ENCODE measurements around the gene VGF. TPM values are rescaled to one million over a fixed set of nuclear protein-coding genes. Genes with fewer than 3 reads are reported as not detected.
"Not testable (repeated sequence)": the region's sequence is repeated elsewhere in the genome, so short reads cannot be mapped to it uniquely, and the experiment has no call there.

Gene VGF
- total RNA-seq, 1 donor from 2014 or later, result 0.16 TPM

DNA sequence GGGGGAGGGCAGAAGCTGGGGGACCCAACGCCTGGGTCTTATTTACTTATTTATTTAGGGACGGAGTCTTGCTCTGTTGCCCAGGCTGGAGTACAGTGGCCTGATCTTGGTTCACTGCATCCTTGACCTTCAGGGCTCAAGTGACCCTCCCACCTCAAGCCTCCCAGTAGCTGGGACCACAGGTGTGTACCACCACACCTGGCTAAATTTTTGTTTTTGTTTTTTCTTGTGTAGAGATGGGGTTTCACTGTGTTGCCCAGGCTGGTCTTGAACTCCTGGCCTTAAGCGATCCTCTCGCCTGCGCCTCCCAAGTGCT, 37.2 kb upstream of the VGF start:
- H3K9me3 Mint-ChIP-seq (ENCODE audit: unreplicated experiment), result no peaks in the 10 kb centered on the region
- H3K27me3 Mint-ChIP-seq (ENCODE audit: unreplicated experiment), result peaks cover 13% of the 10 kb centered on the region
- TF ChIP-seq, protein P1, sequence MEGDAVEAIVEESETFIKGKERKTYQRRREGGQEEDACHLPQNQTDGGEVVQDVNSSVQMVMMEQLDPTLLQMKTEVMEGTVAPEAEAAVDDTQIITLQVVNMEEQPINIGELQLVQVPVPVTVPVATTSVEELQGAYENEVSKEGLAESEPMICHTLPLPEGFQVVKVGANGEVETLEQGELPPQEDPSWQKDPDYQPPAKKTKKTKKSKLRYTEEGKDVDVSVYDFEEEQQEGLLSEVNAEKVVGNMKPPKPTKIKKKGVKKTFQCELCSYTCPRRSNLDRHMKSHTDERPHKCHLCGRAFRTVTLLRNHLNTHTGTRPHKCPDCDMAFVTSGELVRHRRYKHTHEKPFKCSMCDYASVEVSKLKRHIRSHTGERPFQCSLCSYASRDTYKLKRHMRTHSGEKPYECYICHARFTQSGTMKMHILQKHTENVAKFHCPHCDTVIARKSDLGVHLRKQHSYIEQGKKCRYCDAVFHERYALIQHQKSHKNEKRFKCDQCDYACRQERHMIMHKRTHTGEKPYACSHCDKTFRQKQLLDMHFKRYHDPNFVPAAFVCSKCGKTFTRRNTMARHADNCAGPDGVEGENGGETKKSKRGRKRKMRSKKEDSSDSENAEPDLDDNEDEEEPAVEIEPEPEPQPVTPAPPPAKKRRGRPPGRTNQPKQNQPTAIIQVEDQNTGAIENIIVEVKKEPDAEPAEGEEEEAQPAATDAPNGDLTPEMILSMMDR (IDR thresholded peaks at IDR 0.05), result no peak
- H3K4me3 Mint-ChIP-seq (ENCODE audit: unreplicated experiment), result no peak overlapping the region
- H3K27ac Mint-ChIP-seq (ENCODE audit: unreplicated experiment), result no peak overlapping the region
- peaks cover 3% of the 10 kb centered on the region for H3K4me1 Mint-ChIP-seq (ENCODE audit: unreplicated experiment)
- peaks cover 11% of the 10 kb centered on the region for H3K36me3 Mint-ChIP-seq (ENCODE audit: unreplicated experiment)
- DNase-seq (ENCODE audit: extremely low spot score, unreplicated experiment), result no peak

DNA sequence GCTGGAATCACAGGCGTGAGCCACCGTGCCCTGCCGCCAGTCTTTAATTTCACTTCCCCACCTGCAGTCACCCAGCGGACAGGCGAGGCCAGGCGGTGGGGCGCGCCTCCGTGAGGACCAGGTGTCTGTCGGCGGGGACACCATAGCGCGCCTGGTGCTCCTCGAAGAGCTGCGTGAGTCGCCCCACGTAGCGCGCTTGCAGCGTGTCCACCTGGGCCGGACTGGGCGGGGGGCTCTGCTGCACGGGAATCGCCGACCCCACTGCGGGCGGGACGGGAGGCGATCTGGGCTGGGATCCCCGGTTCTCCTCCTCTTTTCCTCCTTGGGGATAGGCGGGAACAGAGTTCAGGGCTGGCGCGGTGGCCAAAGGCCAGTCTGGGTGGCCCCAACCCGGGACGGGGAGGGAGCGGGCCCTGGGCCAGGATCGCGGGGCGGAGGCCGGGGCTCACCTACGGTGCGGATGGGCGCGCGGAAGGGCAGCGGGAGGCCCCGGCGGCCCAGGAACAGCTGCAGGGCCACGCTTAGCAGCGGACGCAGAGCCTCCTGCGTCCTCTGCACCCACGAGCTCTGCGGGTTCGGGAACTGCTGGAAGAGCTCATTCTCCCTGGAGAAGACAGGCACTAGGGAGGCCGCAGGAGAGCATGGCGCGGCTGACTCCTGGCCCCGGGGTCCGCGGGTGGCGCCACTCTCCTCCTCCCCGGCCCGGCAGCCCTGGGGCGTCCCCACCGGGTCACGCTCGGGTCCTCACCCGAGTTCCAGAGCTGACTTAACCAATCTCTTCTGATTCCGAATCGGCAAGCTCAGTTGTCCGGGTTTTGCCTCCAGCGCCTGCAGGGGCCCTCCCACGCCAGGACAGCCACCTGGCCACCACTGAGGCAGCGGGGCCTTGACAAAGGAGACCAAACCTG, 36.6 kb upstream of the VGF start:
- TF ChIP-seq, protein P1 (IDR thresholded peaks at IDR 0.05), result no peak
- DNase-seq (ENCODE audit: extremely low spot score, unreplicated experiment), result no peak
- H3K27ac Mint-ChIP-seq (ENCODE audit: unreplicated experiment), result no peak overlapping the region
- peaks cover 10% of the 10 kb centered on the region for H3K36me3 Mint-ChIP-seq (ENCODE audit: unreplicated experiment)
- peaks cover 13% of the 10 kb centered on the region for H3K27me3 Mint-ChIP-seq (ENCODE audit: unreplicated experiment)
- H3K9me3 Mint-ChIP-seq (ENCODE audit: unreplicated experiment), result no peaks in the 10 kb centered on the region
- H3K4me3 Mint-ChIP-seq (ENCODE audit: unreplicated experiment), result no peak overlapping the region
- peaks cover 3% of the 10 kb centered on the region for H3K4me1 Mint-ChIP-seq (ENCODE audit: unreplicated experiment)

DNA sequence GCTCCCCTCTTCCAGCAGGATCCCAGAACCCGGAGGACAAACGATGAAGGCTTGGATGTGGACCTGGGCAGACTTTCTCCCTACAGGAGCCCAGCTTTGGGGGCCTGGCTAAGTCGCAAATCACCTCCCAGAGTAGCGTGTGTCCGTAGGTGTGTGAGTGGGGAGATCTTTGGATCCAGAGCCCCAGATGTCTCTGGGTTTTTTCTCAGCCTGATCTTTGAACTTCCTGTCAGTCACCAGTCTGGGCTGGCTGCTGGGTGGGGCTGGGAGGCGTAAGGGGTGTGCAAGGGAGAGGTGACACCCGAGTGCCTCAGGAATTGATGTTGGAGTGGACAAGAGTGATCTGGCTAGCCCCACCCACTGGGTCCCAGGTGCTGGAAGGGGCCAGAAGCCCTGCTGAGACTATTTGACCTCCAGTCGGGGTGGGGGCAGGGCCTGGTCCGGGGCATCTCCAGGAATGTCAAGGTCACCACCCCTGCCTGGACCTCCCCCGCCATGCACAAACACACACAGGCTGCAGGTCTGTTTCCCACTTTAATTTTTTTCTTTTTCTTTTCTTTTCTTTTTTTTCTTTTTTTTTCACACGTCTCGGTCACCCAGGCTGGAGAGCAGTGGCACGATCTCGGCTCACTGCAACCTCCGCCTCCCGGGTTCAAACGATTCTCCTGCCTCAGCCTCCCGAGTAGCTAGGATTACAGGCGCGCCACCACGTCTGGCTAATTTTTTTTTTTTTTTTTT, 35.7 kb upstream of the VGF start, which contains the start of gene MOGAT3:
MOGAT3 (minus strand) TSS at position 175 of the 738 bp plus-strand sequence. CDS start 182 bp downstream, outside the sequence.
- DNase-seq (ENCODE audit: extremely low spot score, unreplicated experiment), result no peak
- Mint-ChIP-seq H3K9me3 (ENCODE audit: unreplicated experiment) (no peaks in the 10 kb centered on the region), H3K36me3 (ENCODE audit: unreplicated experiment) (peaks cover 4% of the 10 kb centered on the region), H3K4me3 (ENCODE audit: unreplicated experiment) (no peak within 1 kb of the TSS), H3K4me1 (ENCODE audit: unreplicated experiment) (peaks cover 3% of the 10 kb centered on the region), H3K27me3 (ENCODE audit: unreplicated experiment) (peaks cover 13% of the 10 kb centered on the region), H3K27ac (ENCODE audit: unreplicated experiment) (no peak within 1 kb of the TSS)
- TF ChIP-seq, protein P1 (IDR thresholded peaks at IDR 0.05), result no peak

DNA sequence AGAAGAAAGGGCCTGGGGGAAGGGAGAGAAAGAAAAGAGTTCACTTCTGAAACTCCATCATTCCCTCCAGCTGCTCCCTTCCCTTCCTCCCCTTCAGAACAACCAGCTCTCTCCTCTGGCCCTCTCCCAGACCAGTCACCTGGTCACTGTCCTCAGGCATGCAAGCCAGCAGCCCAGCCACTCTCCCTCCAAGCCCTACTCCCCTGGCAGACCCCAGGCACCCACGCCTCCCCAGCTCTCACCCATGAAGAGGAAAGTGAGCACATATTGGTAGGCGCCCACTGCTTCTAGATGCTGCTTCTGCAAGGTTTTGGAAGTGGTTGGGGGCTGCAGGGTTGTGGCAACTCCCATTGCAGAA, 35.1 kb upstream of the VGF start:
- peaks cover 13% of the 10 kb centered on the region for H3K27me3 Mint-ChIP-seq (ENCODE audit: unreplicated experiment)
- H3K9me3 Mint-ChIP-seq (ENCODE audit: unreplicated experiment), result no peaks in the 10 kb centered on the region
- no peaks in the 10 kb centered on the region for H3K36me3 Mint-ChIP-seq (ENCODE audit: unreplicated experiment)
- DNase-seq (ENCODE audit: extremely low spot score, unreplicated experiment), result no peak
- TF ChIP-seq, protein P1 (IDR thresholded peaks at IDR 0.05), result no peak
- no peak overlapping the region for H3K27ac Mint-ChIP-seq (ENCODE audit: unreplicated experiment)
- no peak overlapping the region for H3K4me3 Mint-ChIP-seq (ENCODE audit: unreplicated experiment)
- H3K4me1 Mint-ChIP-seq (ENCODE audit: unreplicated experiment), result peaks cover 3% of the 10 kb centered on the region

DNA sequence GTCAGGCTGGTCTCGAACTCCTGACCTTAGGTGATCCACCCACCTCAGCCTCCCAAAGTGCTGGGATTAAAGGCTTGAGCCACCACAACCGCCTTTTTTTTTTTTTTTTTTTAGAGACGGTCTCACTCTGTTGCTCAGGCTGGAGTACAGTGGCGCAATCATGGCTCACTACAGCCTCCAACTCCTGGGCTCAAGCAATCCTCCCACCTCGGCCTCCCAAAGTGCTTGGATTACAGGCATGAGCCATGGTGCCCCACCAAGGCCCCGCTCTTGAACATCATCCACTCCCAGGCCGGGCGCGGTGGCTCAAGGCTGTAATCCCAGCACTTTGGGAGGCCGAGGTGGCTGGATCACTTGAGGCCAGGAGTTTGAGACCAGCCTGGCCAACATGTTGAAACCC, 34.2 kb upstream of the VGF start:
- not testable (repeated sequence) for H3K27ac Mint-ChIP-seq (ENCODE audit: unreplicated experiment); H3K9me3 Mint-ChIP-seq (ENCODE audit: unreplicated experiment); H3K4me1 Mint-ChIP-seq (ENCODE audit: unreplicated experiment); H3K4me3 Mint-ChIP-seq (ENCODE audit: unreplicated experiment); DNase-seq (ENCODE audit: extremely low spot score, unreplicated experiment); H3K36me3 Mint-ChIP-seq (ENCODE audit: unreplicated experiment)
- H3K27me3 Mint-ChIP-seq (ENCODE audit: unreplicated experiment), result peaks cover 16% of the 10 kb centered on the region

Measured in osteocyte (in vitro differentiated cells).